ENCODE data around the gene ADAM10.

Gene ADAM10

GRCh38 chr15:58629625-58630024, 119.9 kb downstream of the ADAM10 start:
- no peak overlapping the region for H3K23ac ChIP-seq (ENCODE audit: low read depth, low read length, poor library complexity)
- no CpG with 5 or more reads among the region's 6 CpGs for WGBS, 2 donors (ENCODE audit: extremely low coverage in 2 of 2, insufficient read length in 2 of 2, insufficient replicate concordance in 1 of 2)
- no peaks in the 10 kb centered on the region for H3K4me1 ChIP-seq (ENCODE audit: control insufficient read depth in 2 of 2, insufficient read depth in 1 of 2, low read depth in 1 of 2, low read length in 2 of 2)
- H4K8ac ChIP-seq (ENCODE audit: low read depth, low read length): no peak overlapping the region
- H3K4me2 ChIP-seq (ENCODE audit: insufficient read depth, low read length, poor library complexity, severe bottlenecking): no peak overlapping the region
- no peak overlapping the region for H3K4me3 ChIP-seq (ENCODE audit: low read length in 2 of 2)
- H2BK120ac ChIP-seq (ENCODE audit: low read depth, low read length): no peak overlapping the region
- no peak overlapping the region for H3K14ac ChIP-seq (ENCODE audit: low read length)
- H3K4ac ChIP-seq (ENCODE audit: low read length): no peak overlapping the region
- peaks cover 3 to 75% of the 10 kb centered on the region in 2 donors for H3K36me3 ChIP-seq (replicated peaks in 1 of 2; ENCODE audit: control insufficient read depth in 2 of 2, insufficient read depth in 2 of 2, low read length in 2 of 2)
- H4K91ac ChIP-seq (ENCODE audit: low read depth, low read length, poor library complexity): no peak overlapping the region
- no peak for DNase-seq (ENCODE audit: low spot score)
- H2BK12ac ChIP-seq (ENCODE audit: low read length): no peak overlapping the region
- H3K9me3 ChIP-seq (replicated peaks in 1 of 2; ENCODE audit: control insufficient read depth in 2 of 2, insufficient read depth in 1 of 2, low read depth in 1 of 2, low read length in 2 of 2): peaks cover 0 to 5% of the 10 kb centered on the region in 2 donors
- H3K9ac ChIP-seq (ENCODE audit: low read depth, low read length, poor library complexity): no peak overlapping the region
- no peaks in the 10 kb centered on the region for H3K27me3 ChIP-seq (ENCODE audit: control insufficient read depth in 3 of 3, insufficient read depth in 3 of 3, low read depth in 1 of 3, low read length in 3 of 3)
- no peak overlapping the region for H2AK5ac ChIP-seq (ENCODE audit: low read depth, low read length)
- no peak overlapping the region for H2AFZ ChIP-seq (ENCODE audit: low read length)
- peaks cover 2% of the 10 kb centered on the region for H3K79me1 ChIP-seq (ENCODE audit: low read depth, low read length)
- H2BK5ac ChIP-seq (ENCODE audit: low read length): no peak overlapping the region
- no peak overlapping the region for H2BK15ac ChIP-seq (ENCODE audit: low read length)
- no peak overlapping the region for H3K27ac ChIP-seq (replicated peaks; ENCODE audit: low read length)
- H3K18ac ChIP-seq (ENCODE audit: low read length): no peak overlapping the region

GRCh38 chr15:58628206-58628947, 121.1 kb downstream of the ADAM10 start:
- no peak overlapping the region for H3K23ac ChIP-seq (ENCODE audit: low read depth, low read length, poor library complexity)
- no peaks in the 10 kb centered on the region for H3K27me3 ChIP-seq (ENCODE audit: control insufficient read depth in 3 of 3, insufficient read depth in 3 of 3, low read depth in 1 of 3, low read length in 3 of 3)
- no peak overlapping the region for H2AFZ ChIP-seq (ENCODE audit: low read length)
- H3K79me1 ChIP-seq (ENCODE audit: low read depth, low read length): peaks cover 2% of the 10 kb centered on the region
- H2BK12ac ChIP-seq (ENCODE audit: low read length): no peak overlapping the region
- H3K27ac ChIP-seq (replicated peaks; ENCODE audit: low read length): no peak overlapping the region
- no peak overlapping the region for H4K8ac ChIP-seq (ENCODE audit: low read depth, low read length)
- no peak overlapping the region for H3K18ac ChIP-seq (ENCODE audit: low read length)
- WGBS, 2 donors (ENCODE audit: extremely low coverage in 2 of 2, insufficient read length in 2 of 2, insufficient replicate concordance in 1 of 2): no CpG with 5 or more reads among the region's 3 CpGs
- no peak for DNase-seq (ENCODE audit: low spot score)
- H3K4ac ChIP-seq (ENCODE audit: low read length): no peak overlapping the region
- H2AK5ac ChIP-seq (ENCODE audit: low read depth, low read length): no peak overlapping the region
- H2BK120ac ChIP-seq (ENCODE audit: low read depth, low read length): no peak overlapping the region
- H3K9ac ChIP-seq (ENCODE audit: low read depth, low read length, poor library complexity): no peak overlapping the region
- no peak overlapping the region for H3K4me3 ChIP-seq (ENCODE audit: low read length in 2 of 2)
- no peak overlapping the region for H3K4me2 ChIP-seq (ENCODE audit: insufficient read depth, low read length, poor library complexity, severe bottlenecking)
- H3K4me1 ChIP-seq (ENCODE audit: control insufficient read depth in 2 of 2, insufficient read depth in 1 of 2, low read depth in 1 of 2, low read length in 2 of 2): no peaks in the 10 kb centered on the region
- H3K9me3 ChIP-seq (replicated peaks in 1 of 2; ENCODE audit: control insufficient read depth in 2 of 2, insufficient read depth in 1 of 2, low read depth in 1 of 2, low read length in 2 of 2): peaks cover 0 to 7% of the 10 kb centered on the region in 2 donors
- no peak overlapping the region for H3K14ac ChIP-seq (ENCODE audit: low read length)
- H4K91ac ChIP-seq (ENCODE audit: low read depth, low read length, poor library complexity): no peak overlapping the region
- peaks cover 3 to 70% of the 10 kb centered on the region in 2 donors for H3K36me3 ChIP-seq (replicated peaks in 1 of 2; ENCODE audit: control insufficient read depth in 2 of 2, insufficient read depth in 2 of 2, low read length in 2 of 2)
- no peak overlapping the region for H2BK5ac ChIP-seq (ENCODE audit: low read length)
- no peak overlapping the region for H2BK15ac ChIP-seq (ENCODE audit: low read length)

- Histone ChIP-seq H4K8ac (ENCODE audit: low read depth, low read length) (no peak overlapping the region), H3K9ac (ENCODE audit: low read depth, low read length, poor library complexity) (no peak overlapping the region), H3K4me2 (ENCODE audit: insufficient read depth, low read length, poor library complexity, severe bottlenecking) (no peak overlapping the region), H3K79me1 (ENCODE audit: low read depth, low read length) (peaks cover 2% of the 10 kb centered on the region), H3K23ac (ENCODE audit: low read depth, low read length, poor library complexity) (no peak overlapping the region), H2BK120ac (ENCODE audit: low read depth, low read length) (no peak overlapping the region), H3K4ac (ENCODE audit: low read length) (no peak overlapping the region), H3K36me3 (replicated peaks in 1 of 2; ENCODE audit: control insufficient read depth in 2 of 2, insufficient read depth in 2 of 2, low read length in 2 of 2) (peaks cover 3 to 67% of the 10 kb centered on the region in 2 donors), H3K27ac (replicated peaks; ENCODE audit: low read length) (no peak overlapping the region), H2BK5ac (ENCODE audit: low read length) (no peak overlapping the region), H3K18ac (ENCODE audit: low read length) (no peak overlapping the region), H3K4me3 (ENCODE audit: low read length in 2 of 2) (no peak overlapping the region), H3K4me1 (ENCODE audit: control insufficient read depth in 2 of 2, insufficient read depth in 1 of 2, low read depth in 1 of 2, low read length in 2 of 2) (no peaks in the 10 kb centered on the region), H3K14ac (ENCODE audit: low read length) (no peak overlapping the region), H2AFZ (ENCODE audit: low read length) (no peak overlapping the region), H3K9me3 (replicated peaks in 1 of 2; ENCODE audit: control insufficient read depth in 2 of 2, insufficient read depth in 1 of 2, low read depth in 1 of 2, low read length in 2 of 2) (peaks cover 0 to 7% of the 10 kb centered on the region in 2 donors), H3K27me3 (ENCODE audit: control insufficient read depth in 3 of 3, insufficient read depth in 3 of 3, low read depth in 1 of 3, low read length in 3 of 3) (no peaks in the 10 kb centered on the region), H2AK5ac (ENCODE audit: low read depth, low read length) (no peak overlapping the region), H2BK12ac (ENCODE audit: low read length) (no peak overlapping the region), H2BK15ac (ENCODE audit: low read length) (no peak overlapping the region), H4K91ac (ENCODE audit: low read depth, low read length, poor library complexity) (no peak overlapping the region)
- DNase-seq (ENCODE audit: low spot score): no peak
- no CpG with 5 or more reads among the region's 1 CpG for WGBS, 2 donors (ENCODE audit: extremely low coverage in 2 of 2, insufficient read length in 2 of 2, insufficient replicate concordance in 1 of 2)
Measured at GRCh38 chr15:58627701-58628100, 121.8 kb downstream of the ADAM10 start.

DNA sequence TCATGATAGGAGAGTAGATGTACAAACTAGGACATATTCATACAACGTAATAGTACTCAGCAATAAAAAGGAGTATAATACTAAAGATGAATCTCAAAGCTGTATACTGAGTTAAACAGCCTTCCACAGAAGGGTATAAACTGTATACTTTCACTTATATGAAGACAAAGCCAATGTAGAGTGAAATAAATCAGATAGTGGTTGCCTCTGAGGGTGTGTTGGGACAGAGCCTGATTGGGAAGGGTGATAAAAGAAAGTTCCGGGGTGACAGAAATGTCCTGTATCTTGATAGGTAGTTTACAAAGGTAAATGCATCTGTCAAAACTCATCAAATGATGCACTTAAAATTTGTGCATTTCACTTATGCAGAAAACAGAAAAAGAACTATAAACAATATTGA, 122.5 kb downstream of the ADAM10 start:
- Histone ChIP-seq H3K9me3 (replicated peaks in 1 of 2; ENCODE audit: control insufficient read depth in 2 of 2, insufficient read depth in 1 of 2, low read depth in 1 of 2, low read length in 2 of 2) (peaks cover 0 to 7% of the 10 kb centered on the region in 2 donors), H4K8ac (ENCODE audit: low read depth, low read length) (no peak overlapping the region), H3K18ac (ENCODE audit: low read length) (no peak overlapping the region), H2BK15ac (ENCODE audit: low read length) (no peak overlapping the region), H2BK5ac (ENCODE audit: low read length) (no peak overlapping the region), H3K4me2 (ENCODE audit: insufficient read depth, low read length, poor library complexity, severe bottlenecking) (no peak overlapping the region), H3K79me1 (ENCODE audit: low read depth, low read length) (peaks cover 2% of the 10 kb centered on the region), H2BK120ac (ENCODE audit: low read depth, low read length) (no peak overlapping the region), H3K4ac (ENCODE audit: low read length) (no peak overlapping the region), H3K36me3 (replicated peaks in 1 of 2; ENCODE audit: control insufficient read depth in 2 of 2, insufficient read depth in 2 of 2, low read length in 2 of 2) (peaks cover 3 to 61% of the 10 kb centered on the region in 2 donors), H2AK5ac (ENCODE audit: low read depth, low read length) (no peak overlapping the region), H3K23ac (ENCODE audit: low read depth, low read length, poor library complexity) (no peak overlapping the region), H3K27me3 (ENCODE audit: control insufficient read depth in 3 of 3, insufficient read depth in 3 of 3, low read depth in 1 of 3, low read length in 3 of 3) (no peaks in the 10 kb centered on the region), H4K91ac (ENCODE audit: low read depth, low read length, poor library complexity) (no peak overlapping the region), H3K14ac (ENCODE audit: low read length) (no peak overlapping the region), H2BK12ac (ENCODE audit: low read length) (no peak overlapping the region), H3K4me3 (ENCODE audit: low read length in 2 of 2) (no peak overlapping the region), H3K4me1 (ENCODE audit: control insufficient read depth in 2 of 2, insufficient read depth in 1 of 2, low read depth in 1 of 2, low read length in 2 of 2) (no peaks in the 10 kb centered on the region), H3K9ac (ENCODE audit: low read depth, low read length, poor library complexity) (no peak overlapping the region), H3K27ac (replicated peaks; ENCODE audit: low read length) (no peak overlapping the region), H2AFZ (ENCODE audit: low read length) (no peak overlapping the region)
- no CpG with 5 or more reads among the region's 2 CpGs for WGBS, 2 donors (ENCODE audit: extremely low coverage in 2 of 2, insufficient read length in 2 of 2, insufficient replicate concordance in 1 of 2)
- DNase-seq (ENCODE audit: low spot score): no peak
